Measurements from ENCODE around the gene METTL24.

Gene METTL24

GRCh38 chr6:110390404-110390803, 32.3 kb upstream of the METTL24 start:
- Histone ChIP-seq H3K27ac (ENCODE audit: low read depth, low read length) (no peak overlapping the region), H3K9ac (ENCODE audit: low read length in 5 of 5) (no peak overlapping the region), H3K36me3 (ENCODE audit: control insufficient read depth in 5 of 5, insufficient read depth in 5 of 5, low read length in 5 of 5) (no peaks in the 10 kb centered on the region), H3K4me3 (ENCODE audit: low read depth in 1 of 5, low read length in 5 of 5) (no peak overlapping the region), H3K9me3 (ENCODE audit: control insufficient read depth in 5 of 5, low read length in 5 of 5) (no peaks in the 10 kb centered on the region), H3K27me3 (ENCODE audit: control insufficient read depth in 5 of 5, insufficient read depth in 4 of 5, low read length in 5 of 5) (no peaks in the 10 kb centered on the region), H3K4me1 (ENCODE audit: control insufficient read depth in 5 of 5, insufficient read depth in 5 of 5, low read length in 5 of 5) (peaks cover 0 to 18% (median 10%) of the 10 kb centered on the region in 5 donors)

DNA sequence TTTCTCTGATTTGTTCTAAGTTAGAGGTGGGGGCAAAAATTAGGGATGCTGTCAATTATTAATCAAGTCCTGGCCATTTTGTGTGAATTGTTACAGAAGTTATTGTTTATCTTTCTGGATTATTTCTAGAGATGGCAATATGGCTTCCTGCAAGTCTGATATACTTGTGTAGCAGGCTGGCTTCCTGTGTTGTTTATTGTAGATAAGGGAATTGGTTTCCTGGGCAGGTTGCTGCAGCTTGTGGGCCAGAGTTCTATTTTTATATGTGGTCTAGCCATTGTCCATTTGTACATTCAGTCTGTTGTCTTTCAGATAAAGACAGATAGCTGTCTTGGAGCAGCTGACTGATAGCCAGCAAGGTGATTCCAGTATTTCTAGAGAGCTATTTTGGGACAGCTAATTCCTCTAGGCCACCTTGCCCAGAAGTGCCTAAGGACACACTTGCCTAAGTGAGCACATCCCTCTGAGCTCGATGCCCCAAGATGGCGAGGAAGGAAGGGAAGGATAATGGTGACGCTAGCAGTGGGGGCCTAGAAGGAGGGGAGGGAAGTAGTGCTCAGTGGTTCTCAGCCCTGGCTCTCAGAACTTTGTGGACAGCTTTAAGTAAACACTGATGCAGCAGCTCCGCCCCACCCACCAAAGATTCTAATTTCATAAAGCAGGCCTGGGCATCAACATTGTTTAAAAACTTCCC, 31.7 kb upstream of the METTL24 start:
- Histone ChIP-seq H3K9me3 (ENCODE audit: control insufficient read depth in 5 of 5, low read length in 5 of 5) (no peaks in the 10 kb centered on the region), H3K9ac (ENCODE audit: low read length in 5 of 5) (no peak overlapping the region), H3K27ac (ENCODE audit: low read depth, low read length) (no peak overlapping the region), H3K4me1 (ENCODE audit: control insufficient read depth in 5 of 5, insufficient read depth in 5 of 5, low read length in 5 of 5) (peaks cover 0 to 14% (median 6%) of the 10 kb centered on the region in 5 donors), H3K36me3 (ENCODE audit: control insufficient read depth in 5 of 5, insufficient read depth in 5 of 5, low read length in 5 of 5) (no peaks in the 10 kb centered on the region), H3K27me3 (ENCODE audit: control insufficient read depth in 5 of 5, insufficient read depth in 4 of 5, low read length in 5 of 5) (no peaks in the 10 kb centered on the region), H3K4me3 (ENCODE audit: low read depth in 1 of 5, low read length in 5 of 5) (no peak overlapping the region)

DNA sequence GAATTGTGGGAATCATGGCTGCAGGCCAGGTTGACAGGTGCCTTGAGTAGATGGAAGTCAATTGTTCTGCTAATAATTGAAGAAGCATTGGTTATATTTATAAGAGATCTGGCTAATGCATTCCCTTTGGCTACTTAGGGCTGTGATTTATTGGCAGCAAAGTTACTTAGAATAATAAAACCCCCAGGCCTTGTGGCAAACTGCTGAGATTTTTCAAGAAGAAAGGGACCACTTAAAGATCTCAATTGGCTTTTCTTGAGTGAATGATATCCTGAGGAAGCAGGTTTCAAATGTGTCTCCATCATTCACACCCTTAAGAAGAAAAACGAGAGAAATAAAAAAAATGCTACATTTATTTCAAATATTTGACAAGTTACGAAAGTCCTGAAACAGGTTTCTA, 29.8 kb upstream of the METTL24 start:
- no peaks in the 10 kb centered on the region for H3K36me3 ChIP-seq (ENCODE audit: control insufficient read depth in 5 of 5, insufficient read depth in 5 of 5, low read length in 5 of 5)
- no peak overlapping the region for H3K9ac ChIP-seq (ENCODE audit: low read length in 5 of 5)
- H3K4me3 ChIP-seq (ENCODE audit: low read depth in 1 of 5, low read length in 5 of 5) = no peak overlapping the region
- H3K9me3 ChIP-seq (ENCODE audit: control insufficient read depth in 5 of 5, low read length in 5 of 5) = no peaks in the 10 kb centered on the region
- peaks cover 0 to 7% (median 0%) of the 10 kb centered on the region in 5 donors for H3K4me1 ChIP-seq (ENCODE audit: control insufficient read depth in 5 of 5, insufficient read depth in 5 of 5, low read length in 5 of 5)
- no peaks in the 10 kb centered on the region for H3K27me3 ChIP-seq (ENCODE audit: control insufficient read depth in 5 of 5, insufficient read depth in 4 of 5, low read length in 5 of 5)
- no peak overlapping the region for H3K27ac ChIP-seq (ENCODE audit: low read depth, low read length)

DNA sequence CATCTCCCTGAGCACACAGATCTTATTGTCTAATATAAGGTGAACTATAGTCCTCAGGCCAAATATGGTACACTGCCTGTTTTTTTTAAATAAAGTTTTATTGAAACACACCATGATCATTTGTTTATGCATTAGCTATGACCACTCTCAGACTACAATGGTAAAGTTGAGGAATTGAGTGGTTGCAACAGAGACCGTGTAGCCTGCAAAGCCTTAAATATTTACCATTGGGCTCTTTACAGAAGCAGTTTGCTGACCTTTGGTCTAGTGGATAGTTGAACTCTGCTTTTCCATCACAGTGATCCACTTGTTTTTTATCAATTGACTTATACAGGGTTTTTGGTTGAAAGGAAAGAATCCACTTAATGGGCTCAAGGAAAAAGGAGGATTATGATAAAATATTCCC, 27.3 kb upstream of the METTL24 start:
- no peak overlapping the region for H3K27ac ChIP-seq (ENCODE audit: low read depth, low read length)
- H3K9ac ChIP-seq (ENCODE audit: low read length in 5 of 5) = no peak overlapping the region
- H3K9me3 ChIP-seq (ENCODE audit: control insufficient read depth in 5 of 5, low read length in 5 of 5) = no peaks in the 10 kb centered on the region
- H3K36me3 ChIP-seq (ENCODE audit: control insufficient read depth in 5 of 5, insufficient read depth in 5 of 5, low read length in 5 of 5) = no peaks in the 10 kb centered on the region
- H3K4me1 ChIP-seq (ENCODE audit: control insufficient read depth in 5 of 5, insufficient read depth in 5 of 5, low read length in 5 of 5) = peaks cover 0 to 4% (median 0%) of the 10 kb centered on the region in 5 donors
- no peak overlapping the region for H3K4me3 ChIP-seq (ENCODE audit: low read depth in 1 of 5, low read length in 5 of 5)
- no peaks in the 10 kb centered on the region for H3K27me3 ChIP-seq (ENCODE audit: control insufficient read depth in 5 of 5, insufficient read depth in 4 of 5, low read length in 5 of 5)

- H3K27ac ChIP-seq (ENCODE audit: low read depth, low read length) = no peak overlapping the region
Measured at GRCh38 chr6:110378552-110378951, 20.4 kb upstream of the METTL24 start.

DNA sequence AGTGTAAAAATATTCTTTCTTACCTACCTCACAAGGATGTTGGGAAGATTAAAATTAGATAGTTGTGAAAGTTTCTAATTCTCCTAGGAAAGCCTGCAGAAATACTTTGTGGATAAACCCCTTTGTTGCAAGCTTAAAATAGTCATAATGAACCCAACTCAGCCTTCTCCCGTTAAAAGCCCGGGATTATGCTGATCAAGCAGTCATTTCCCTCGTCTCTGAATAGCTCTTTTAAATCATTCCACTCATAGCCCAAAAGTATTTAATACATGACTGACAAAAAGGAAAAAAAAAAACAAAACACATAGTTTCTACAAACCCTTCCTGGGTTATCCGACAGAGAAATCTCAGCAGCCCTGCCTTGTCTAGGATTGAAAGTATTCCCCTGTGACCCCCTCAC, 10.9 kb upstream of the METTL24 start:
- Histone ChIP-seq H3K9me3 (ENCODE audit: control insufficient read depth in 5 of 5, low read length in 5 of 5) (no peaks in the 10 kb centered on the region), H3K4me1 (ENCODE audit: control insufficient read depth in 5 of 5, insufficient read depth in 5 of 5, low read length in 5 of 5) (no peaks in the 10 kb centered on the region), H3K36me3 (ENCODE audit: control insufficient read depth in 5 of 5, insufficient read depth in 5 of 5, low read length in 5 of 5) (no peaks in the 10 kb centered on the region), H3K9ac (ENCODE audit: low read length in 5 of 5) (no peak overlapping the region), H3K27ac (ENCODE audit: low read depth, low read length) (no peak overlapping the region), H3K27me3 (ENCODE audit: control insufficient read depth in 5 of 5, insufficient read depth in 4 of 5, low read length in 5 of 5) (peaks cover 0 to 7% (median 0%) of the 10 kb centered on the region in 5 donors), H3K4me3 (ENCODE audit: low read depth in 1 of 5, low read length in 5 of 5) (no peak overlapping the region)

More at GRCh38 chr6:110378552-110378951, 20.4 kb upstream of the METTL24 start:
- no peaks in the 10 kb centered on the region for H3K27me3 ChIP-seq (ENCODE audit: control insufficient read depth in 5 of 5, insufficient read depth in 4 of 5, low read length in 5 of 5)
- H3K4me3 ChIP-seq (ENCODE audit: low read depth in 1 of 5, low read length in 5 of 5) = no peak overlapping the region
- no peaks in the 10 kb centered on the region for H3K4me1 ChIP-seq (ENCODE audit: control insufficient read depth in 5 of 5, insufficient read depth in 5 of 5, low read length in 5 of 5)
- no peaks in the 10 kb centered on the region for H3K9me3 ChIP-seq (ENCODE audit: control insufficient read depth in 5 of 5, low read length in 5 of 5)
- no peak overlapping the region for H3K9ac ChIP-seq (ENCODE audit: low read length in 5 of 5)
- H3K36me3 ChIP-seq (ENCODE audit: control insufficient read depth in 5 of 5, insufficient read depth in 5 of 5, low read length in 5 of 5) = no peaks in the 10 kb centered on the region

DNA sequence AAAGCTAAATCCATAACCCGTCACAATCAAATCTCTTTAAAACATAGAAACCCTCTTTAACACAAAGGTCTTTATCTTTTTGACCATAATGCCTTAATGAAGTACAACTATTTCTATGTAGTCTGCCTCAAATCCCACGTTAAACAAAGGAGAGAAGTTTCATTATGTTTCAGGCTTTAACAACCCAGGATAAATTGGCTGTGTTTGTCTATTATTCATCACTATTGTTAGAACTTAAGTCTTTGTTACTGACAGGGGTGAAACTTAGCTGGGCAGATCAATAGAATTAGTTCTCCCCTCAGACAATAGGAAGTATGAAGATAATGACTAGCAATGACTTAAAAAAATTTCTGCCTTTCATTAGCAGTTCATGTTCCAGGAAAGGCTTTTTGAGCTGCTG, 10.1 kb upstream of the METTL24 start:
- Histone ChIP-seq H3K4me1 (ENCODE audit: control insufficient read depth in 5 of 5, insufficient read depth in 5 of 5, low read length in 5 of 5) (no peaks in the 10 kb centered on the region), H3K27me3 (ENCODE audit: control insufficient read depth in 5 of 5, insufficient read depth in 4 of 5, low read length in 5 of 5) (peaks cover 0 to 7% (median 0%) of the 10 kb centered on the region in 5 donors), H3K9me3 (ENCODE audit: control insufficient read depth in 5 of 5, low read length in 5 of 5) (no peaks in the 10 kb centered on the region), H3K27ac (ENCODE audit: low read depth, low read length) (no peak overlapping the region), H3K36me3 (ENCODE audit: control insufficient read depth in 5 of 5, insufficient read depth in 5 of 5, low read length in 5 of 5) (no peaks in the 10 kb centered on the region), H3K4me3 (ENCODE audit: low read depth in 1 of 5, low read length in 5 of 5) (no peak overlapping the region), H3K9ac (ENCODE audit: low read length in 5 of 5) (no peak overlapping the region)

DNA sequence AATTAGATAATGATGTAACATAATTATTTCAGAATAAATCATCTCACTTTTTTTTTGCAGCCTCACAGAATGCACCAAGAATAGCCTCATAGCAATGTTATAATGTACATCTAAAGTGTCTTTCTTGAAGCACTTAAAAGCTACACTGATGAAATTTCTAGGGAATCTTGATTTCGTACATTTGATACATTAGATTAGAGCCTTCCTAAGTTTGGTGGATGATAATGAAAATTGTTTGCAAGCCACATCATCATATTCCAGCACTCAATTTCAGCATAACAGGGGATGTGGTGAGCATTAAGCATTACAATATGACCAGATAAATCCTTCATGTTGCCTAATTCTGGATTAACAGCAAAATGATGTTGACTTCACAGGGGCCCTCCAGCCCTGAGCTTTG, 9.7 kb upstream of the METTL24 start:
- no peak overlapping the region for H3K27ac ChIP-seq (ENCODE audit: low read depth, low read length)
- H3K4me1 ChIP-seq (ENCODE audit: control insufficient read depth in 5 of 5, insufficient read depth in 5 of 5, low read length in 5 of 5) = no peaks in the 10 kb centered on the region
- no peaks in the 10 kb centered on the region for H3K9me3 ChIP-seq (ENCODE audit: control insufficient read depth in 5 of 5, low read length in 5 of 5)
- no peaks in the 10 kb centered on the region for H3K36me3 ChIP-seq (ENCODE audit: control insufficient read depth in 5 of 5, insufficient read depth in 5 of 5, low read length in 5 of 5)
- H3K9ac ChIP-seq (ENCODE audit: low read length in 5 of 5) = no peak overlapping the region
- H3K27me3 ChIP-seq (ENCODE audit: control insufficient read depth in 5 of 5, insufficient read depth in 4 of 5, low read length in 5 of 5) = peaks cover 0 to 7% (median 0%) of the 10 kb centered on the region in 5 donors
- no peak overlapping the region for H3K4me3 ChIP-seq (ENCODE audit: low read depth in 1 of 5, low read length in 5 of 5)

DNA sequence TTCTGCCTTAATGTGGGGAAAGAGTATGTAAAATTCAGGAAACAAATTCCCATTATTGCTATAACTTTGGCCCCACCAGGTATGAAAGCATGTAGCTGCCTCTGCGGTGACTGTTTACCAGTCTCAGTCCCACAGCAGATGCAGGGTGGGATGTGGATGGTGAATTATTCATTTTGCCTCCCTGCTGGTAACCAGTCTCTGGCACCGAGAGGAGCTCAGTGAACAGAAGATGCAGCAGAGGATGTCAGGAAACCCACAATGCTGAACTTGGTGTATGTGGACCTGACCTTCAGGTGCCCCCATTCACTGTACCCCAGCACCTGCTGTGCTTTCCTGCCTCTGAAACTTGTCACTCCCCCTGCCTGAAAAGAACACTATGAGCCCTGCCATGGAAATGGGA, 8.8 kb upstream of the METTL24 start:
- H3K9ac ChIP-seq (ENCODE audit: low read length in 5 of 5) = no peak overlapping the region
- H3K36me3 ChIP-seq (ENCODE audit: control insufficient read depth in 5 of 5, insufficient read depth in 5 of 5, low read length in 5 of 5) = no peaks in the 10 kb centered on the region
- H3K4me1 ChIP-seq (ENCODE audit: control insufficient read depth in 5 of 5, insufficient read depth in 5 of 5, low read length in 5 of 5) = no peaks in the 10 kb centered on the region
- no peak overlapping the region for H3K4me3 ChIP-seq (ENCODE audit: low read depth in 1 of 5, low read length in 5 of 5)
- no peak overlapping the region for H3K27ac ChIP-seq (ENCODE audit: low read depth, low read length)
- peaks cover 0 to 2% (median 0%) of the 10 kb centered on the region in 5 donors for H3K9me3 ChIP-seq (ENCODE audit: control insufficient read depth in 5 of 5, low read length in 5 of 5)
- H3K27me3 ChIP-seq (ENCODE audit: control insufficient read depth in 5 of 5, insufficient read depth in 4 of 5, low read length in 5 of 5) = peaks cover 0 to 7% (median 0%) of the 10 kb centered on the region in 5 donors

GRCh38 chr6:110366256-110366655, 8.1 kb upstream of the METTL24 start:
- peaks cover 0 to 4% (median 0%) of the 10 kb centered on the region in 5 donors for H3K9me3 ChIP-seq (ENCODE audit: control insufficient read depth in 5 of 5, low read length in 5 of 5)
- no peak overlapping the region for H3K4me3 ChIP-seq (ENCODE audit: low read depth in 1 of 5, low read length in 5 of 5)
- no peaks in the 10 kb centered on the region for H3K4me1 ChIP-seq (ENCODE audit: control insufficient read depth in 5 of 5, insufficient read depth in 5 of 5, low read length in 5 of 5)
- H3K27ac ChIP-seq (ENCODE audit: low read depth, low read length) = no peak overlapping the region
- no peaks in the 10 kb centered on the region for H3K36me3 ChIP-seq (ENCODE audit: control insufficient read depth in 5 of 5, insufficient read depth in 5 of 5, low read length in 5 of 5)
- no peak overlapping the region for H3K9ac ChIP-seq (ENCODE audit: low read length in 5 of 5)
- H3K27me3 ChIP-seq (ENCODE audit: control insufficient read depth in 5 of 5, insufficient read depth in 4 of 5, low read length in 5 of 5) = peaks cover 0 to 7% (median 0%) of the 10 kb centered on the region in 5 donors

Measured in subcutaneous abdominal adipose tissue (tissue), 5 donors.